HG02852 (cell line): Measurements from ENCODE around the gene PDYN.
"Not testable (repeated sequence)": the region's sequence is repeated elsewhere in the genome, so short reads cannot be mapped to it uniquely, and the experiment has no call there.

Experiments
- ATAC-seq: cut with Tn5 transposase; IDR thresholded peaks from one replicate; pipeline ENCODE4 v1.9.1; 2021; ENCODE audit warnings: mild to moderate bottlenecking, moderate library complexity; ENCODE audit not compliant: unreplicated experiment

Gene PDYN

GRCh38 chr20:1993986-1994385 is at the start of gene PDYN:
Gene PDYN (minus strand): TSS chr20:1994058. CDS start chr20:1983084, 10,974 bp downstream.
- ATAC-seq: no peak

- no peak for ATAC-seq
Observed at GRCh38 chr20:2042400-2042799, 48.5 kb upstream of the PDYN start.

- no peak for ATAC-seq
Observed at GRCh38 chr20:2038161-2038560, 44.3 kb upstream of the PDYN start.

GRCh38 chr20:2037296-2037914 is 43.5 kb upstream of the PDYN start:
- no peak for ATAC-seq

- ATAC-seq: not testable (repeated sequence)
Observed at GRCh38 chr20:2036357-2036756, 42.5 kb upstream of the PDYN start.

- no peak for ATAC-seq
Observed at GRCh38 chr20:2032168-2032567, 38.3 kb upstream of the PDYN start.

- ATAC-seq: no peak
Observed at GRCh38 chr20:2026514-2026913, 32.7 kb upstream of the PDYN start.

- no peak for ATAC-seq
Observed at GRCh38 chr20:2026004-2026403, 32.1 kb upstream of the PDYN start.

- no peak for ATAC-seq
Observed at GRCh38 chr20:2023151-2023550, 29.3 kb upstream of the PDYN start.

- no peak for ATAC-seq
Observed at GRCh38 chr20:2022163-2022562, 28.3 kb upstream of the PDYN start.

- no peak for ATAC-seq
Observed at GRCh38 chr20:2010533-2010932, 16.7 kb upstream of the PDYN start.

GRCh38 chr20:2006452-2007361 is 12.8 kb upstream of the PDYN start:
- no peak for ATAC-seq

- no peak for ATAC-seq
Observed at GRCh38 chr20:2005831-2006426, 12.1 kb upstream of the PDYN start.

- no peak for ATAC-seq
Observed at GRCh38 chr20:2005359-2005758, 11.5 kb upstream of the PDYN start.

- ATAC-seq: no peak
Observed at GRCh38 chr20:2004171-2004570, 10.3 kb upstream of the PDYN start.

- ATAC-seq: no peak
Observed at GRCh38 chr20:2002365-2002764, 8.5 kb upstream of the PDYN start.

- no peak for ATAC-seq
Observed at GRCh38 chr20:2001119-2001518, 7.3 kb upstream of the PDYN start.

GRCh38 chr20:2000285-2000684 is 6.4 kb upstream of the PDYN start:
- ATAC-seq: no peak

- ATAC-seq: no peak
Observed at GRCh38 chr20:1998715-1999114, 4.9 kb upstream of the PDYN start.

GRCh38 chr20:1998193-1998520 is 4.3 kb upstream of the PDYN start:
- ATAC-seq: no peak

- ATAC-seq: no peak
Observed at GRCh38 chr20:1997483-1998192, 3.8 kb upstream of the PDYN start.
